D721Med (cell line): ENCODE results near the gene FARS2.

Source experiments
- DNase-seq: peaks from one replicate; pipeline ENCODE4 v3.0.0; 2011; ENCODE audit warnings: low spot score; ENCODE audit not compliant: insufficient read length
- FAIRE-seq: peaks from 2 replicates; lab custom pipeline; 2011; peaks lifted over from hg19 to GRCh38; lab: Jason Lieb, UNC
- CTCF ChIP-seq: IDR thresholded peaks from 2 replicates; pipeline ENCODE4 v1.5.1; 2012; ENCODE audit warnings: mild to moderate bottlenecking, control low read depth; ENCODE audit not compliant: insufficient read depth; ENCODE audit errors: missing control alignments

FARS2 gene

GRCh38 chr6:5665173-5665572 is 403.9 kb downstream of the FARS2 start:
- DNase-seq, result no peak
- FAIRE-seq, result no peak

GRCh38 chr6:5665667-5666066 is 404.4 kb downstream of the FARS2 start:
- no peak for TF ChIP-seq CTCF
- FAIRE-seq (no peak), DNase-seq (no peak)

More at GRCh38 chr6:5665173-5665572, 403.9 kb downstream of the FARS2 start:
- TF ChIP-seq CTCF, result no peak

- FAIRE-seq (no peak), DNase-seq (no peak)
- TF ChIP-seq CTCF, result no peak
Observed at GRCh38 chr6:5666695-5667094, 405.4 kb downstream of the FARS2 start.

- no peak for DNase-seq
- no peak for FAIRE-seq
- no peak for TF ChIP-seq CTCF
Observed at GRCh38 chr6:5667737-5668136, 406.4 kb downstream of the FARS2 start.

DNA sequence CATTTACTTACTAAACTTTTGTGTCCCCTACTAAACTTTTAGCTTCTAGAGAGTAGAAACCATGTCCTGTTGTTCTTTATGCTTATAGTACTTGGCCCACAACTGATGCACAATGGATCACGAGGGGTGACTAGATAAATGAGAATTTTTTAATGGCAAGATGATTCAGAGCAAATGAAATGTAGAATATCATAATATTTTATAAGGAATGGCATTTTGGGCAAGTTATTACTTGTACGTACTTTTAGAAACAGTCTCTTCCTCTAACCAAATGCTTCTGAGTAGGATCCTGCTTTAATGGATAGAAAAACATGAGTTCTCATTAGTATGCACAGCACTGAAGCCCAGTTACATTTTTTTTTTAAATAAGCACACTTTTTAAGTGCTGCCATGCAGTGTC is 409.1 kb downstream of the FARS2 start:
- TF ChIP-seq CTCF, result no peak
- no peak for DNase-seq
- FAIRE-seq, result no peak

- DNase-seq, result no peak
- FAIRE-seq, result no peak
Observed at GRCh38 chr6:5670811-5671561, 409.7 kb downstream of the FARS2 start.

More at GRCh38 chr6:5670811-5671561, 409.7 kb downstream of the FARS2 start:
- no peak for TF ChIP-seq CTCF
